ENCODE data around the gene IP6K2.
"Not testable (repeated sequence)": the region's sequence is repeated elsewhere in the genome, so short reads cannot be mapped to it uniquely, and the experiment has no call there.

Gene IP6K2, protein sequence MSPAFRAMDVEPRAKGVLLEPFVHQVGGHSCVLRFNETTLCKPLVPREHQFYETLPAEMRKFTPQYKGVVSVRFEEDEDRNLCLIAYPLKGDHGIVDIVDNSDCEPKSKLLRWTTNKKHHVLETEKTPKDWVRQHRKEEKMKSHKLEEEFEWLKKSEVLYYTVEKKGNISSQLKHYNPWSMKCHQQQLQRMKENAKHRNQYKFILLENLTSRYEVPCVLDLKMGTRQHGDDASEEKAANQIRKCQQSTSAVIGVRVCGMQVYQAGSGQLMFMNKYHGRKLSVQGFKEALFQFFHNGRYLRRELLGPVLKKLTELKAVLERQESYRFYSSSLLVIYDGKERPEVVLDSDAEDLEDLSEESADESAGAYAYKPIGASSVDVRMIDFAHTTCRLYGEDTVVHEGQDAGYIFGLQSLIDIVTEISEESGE

DNA sequence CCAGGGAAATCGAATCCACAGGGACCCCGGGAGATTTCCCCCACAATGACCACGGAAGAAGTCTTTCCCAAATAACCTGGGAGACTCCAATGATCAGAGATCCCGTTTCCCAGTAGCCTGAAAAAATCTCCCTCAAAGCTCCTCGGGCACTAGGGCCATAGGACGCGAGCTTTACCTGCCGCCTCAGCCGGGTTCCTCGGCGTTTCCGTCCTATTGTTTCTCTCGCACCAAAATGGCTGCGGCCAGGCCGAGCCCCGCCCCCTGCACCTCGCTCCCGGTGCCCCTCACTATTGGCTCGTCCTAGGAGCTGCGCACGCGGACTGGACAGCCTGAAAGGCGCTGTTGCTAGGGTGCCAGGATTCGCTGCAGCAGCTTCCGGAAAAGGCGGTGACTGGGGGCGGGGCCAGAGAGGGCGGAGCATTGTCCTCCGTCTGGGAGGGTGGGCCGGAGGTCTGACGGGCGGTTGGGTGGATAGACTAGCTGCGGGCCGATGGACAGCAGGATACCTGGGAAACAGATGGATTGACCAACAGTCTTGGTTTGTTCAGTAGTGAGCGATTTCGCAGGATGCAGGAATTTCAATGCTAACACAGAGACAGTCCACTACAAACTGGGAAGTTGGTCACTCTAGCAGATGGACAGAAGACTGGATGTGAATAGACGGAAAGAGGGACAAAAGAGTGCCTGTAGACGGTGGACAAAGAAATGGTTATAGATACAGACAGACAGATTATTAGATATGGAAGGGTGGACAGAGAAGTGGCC, at the start of gene IP6K2:
Gene IP6K2, minus strand, starts transcription at position 240 of the 765 bp plus-strand sequence. CDS start 21,930 bp downstream, outside the sequence.
- DNase-seq: peak; percentile 99

DNA sequence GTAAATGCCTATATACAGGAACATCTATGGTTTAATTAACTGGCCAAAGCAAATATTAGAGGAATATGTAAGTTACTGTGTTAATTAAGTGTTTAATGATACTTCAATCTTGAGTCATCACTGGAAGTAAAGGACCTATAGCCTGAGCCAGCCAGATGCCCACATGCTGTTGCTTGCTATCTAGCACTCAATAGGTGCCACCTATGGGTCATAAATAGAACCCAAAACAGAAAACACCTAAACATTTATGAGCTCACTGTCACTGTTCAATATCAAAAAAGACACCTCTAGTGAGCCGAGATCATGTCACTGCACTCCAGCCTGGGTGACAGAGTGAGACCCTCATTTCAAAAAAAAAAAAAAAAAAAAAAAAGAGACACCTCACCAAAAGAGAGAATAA, 48.4 kb upstream of the IP6K2 start:
- DNase-seq: no peak

DNA sequence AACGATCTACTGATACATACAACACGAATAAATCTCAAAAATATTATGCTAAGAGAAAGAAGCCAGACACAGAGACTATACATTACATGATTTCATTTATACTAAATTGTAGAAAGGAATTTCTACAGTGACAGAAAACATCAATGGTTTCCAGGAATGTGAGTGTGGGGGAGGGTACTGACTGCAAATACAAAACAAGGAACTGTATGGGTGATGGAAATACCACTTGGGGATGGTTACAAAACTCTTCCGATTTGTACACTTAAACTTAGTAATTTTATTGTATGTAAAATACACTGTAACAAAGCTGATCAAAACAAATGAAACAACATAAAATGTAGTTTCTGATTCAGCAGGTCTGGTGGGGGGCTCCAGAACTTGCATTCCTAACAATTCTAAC, 45.8 kb upstream of the IP6K2 start:
- no peak for DNase-seq

DNA sequence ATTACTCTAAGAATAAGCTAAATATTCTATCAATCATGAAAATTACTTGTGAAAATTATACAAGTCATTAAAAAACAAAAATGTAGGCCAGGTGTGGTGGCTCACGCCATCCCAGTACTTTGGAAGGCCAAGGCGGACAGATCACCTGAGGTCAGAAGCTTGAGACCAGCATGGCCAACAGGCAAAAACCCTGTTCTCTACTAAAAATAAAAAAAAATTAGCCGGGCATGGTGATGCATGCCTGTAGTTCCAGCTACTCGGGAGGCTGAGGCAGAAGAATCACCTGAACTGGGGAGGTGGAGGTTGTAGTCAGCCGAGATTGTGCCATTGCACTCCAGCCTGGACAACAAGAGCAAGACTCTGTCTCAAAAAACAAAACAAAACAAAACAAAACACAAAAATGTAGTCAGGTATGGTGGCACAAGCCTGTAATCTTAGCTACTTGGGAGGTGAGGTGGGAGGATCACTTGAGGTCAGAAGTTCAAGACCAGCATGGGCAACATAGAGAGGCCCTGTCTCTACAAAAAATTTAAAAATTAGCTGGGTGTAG, 43.0 kb upstream of the IP6K2 start:
- DNase-seq: not testable (repeated sequence)

DNA sequence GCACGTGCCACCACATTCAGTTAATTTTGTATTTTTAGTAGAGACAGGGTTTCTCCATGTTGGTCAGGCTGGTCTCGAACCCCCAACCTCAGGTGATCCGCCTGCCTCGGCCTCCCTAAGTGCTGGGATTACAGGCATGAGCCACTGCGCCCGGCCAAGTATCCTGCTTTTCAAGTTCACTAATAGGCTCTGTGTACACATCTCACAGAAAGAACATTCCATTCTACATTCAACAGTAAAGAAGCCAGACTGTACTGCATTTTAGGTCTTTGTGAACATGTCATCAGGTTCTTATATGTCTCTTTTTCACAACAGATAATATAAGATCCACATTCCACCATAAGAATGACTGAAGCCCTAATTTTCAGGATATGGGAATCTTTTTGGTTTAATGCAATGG, 42.5 kb upstream of the IP6K2 start:
- DNase-seq: not testable (repeated sequence)

DNA sequence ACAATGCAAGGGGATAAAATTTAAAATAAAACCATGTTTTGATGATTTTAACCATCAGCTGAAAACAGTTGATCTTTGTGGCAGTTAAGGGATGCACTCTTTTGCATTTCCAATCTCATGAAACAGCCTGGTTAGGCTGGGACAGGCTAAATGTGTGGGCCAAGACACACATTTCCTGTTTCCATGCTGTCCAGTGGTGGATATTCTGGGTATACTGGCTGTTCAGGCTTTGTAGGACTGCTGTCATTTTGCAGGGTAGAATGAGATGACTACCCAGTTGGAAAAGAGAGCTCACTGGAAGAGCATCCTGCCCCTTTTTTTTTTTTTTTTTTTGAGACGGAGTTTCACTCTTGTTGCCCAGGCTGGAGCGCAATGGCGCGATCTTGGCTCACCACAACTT, 42.0 kb upstream of the IP6K2 start:
- DNase-seq: no peak

DNA sequence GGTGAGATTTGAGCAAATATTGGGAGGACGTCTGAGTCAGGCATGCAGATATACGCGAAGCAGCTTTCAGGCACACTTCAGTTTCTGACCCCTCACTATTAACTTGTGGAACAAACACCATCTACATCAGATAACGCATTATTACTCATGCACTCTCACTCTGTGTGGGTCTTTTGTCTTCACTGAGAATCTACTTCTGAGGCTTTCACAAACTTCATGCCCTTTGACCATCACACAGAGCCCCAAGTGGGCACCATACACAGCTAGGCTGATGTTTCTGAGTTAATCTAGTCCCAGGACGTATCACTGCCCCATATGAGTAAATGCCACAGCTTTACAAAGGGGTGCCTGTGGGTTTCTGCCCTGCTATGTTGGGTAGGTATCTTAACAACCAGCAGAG, 39.6 kb upstream of the IP6K2 start:
- DNase-seq: no peak

DNA sequence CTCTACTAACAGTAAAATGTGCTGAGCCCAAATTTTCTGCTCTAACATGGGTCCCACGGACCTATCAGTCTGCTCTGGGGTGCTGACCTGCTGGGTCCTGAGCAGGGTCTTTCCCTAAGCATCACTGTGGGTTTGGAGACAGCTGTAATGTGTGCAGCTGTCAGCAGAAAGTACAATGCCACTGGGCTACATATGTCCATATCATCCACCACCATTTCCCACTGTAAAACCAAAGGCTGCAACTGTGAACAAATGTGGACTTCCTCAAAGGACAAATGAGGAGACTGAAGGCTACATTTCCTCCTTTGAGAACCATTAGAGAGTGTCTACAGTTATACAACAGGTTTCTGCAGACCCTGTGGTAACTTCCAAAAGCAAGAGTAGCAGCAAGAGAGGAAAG, 33.8 kb upstream of the IP6K2 start:
- no peak for DNase-seq

DNA sequence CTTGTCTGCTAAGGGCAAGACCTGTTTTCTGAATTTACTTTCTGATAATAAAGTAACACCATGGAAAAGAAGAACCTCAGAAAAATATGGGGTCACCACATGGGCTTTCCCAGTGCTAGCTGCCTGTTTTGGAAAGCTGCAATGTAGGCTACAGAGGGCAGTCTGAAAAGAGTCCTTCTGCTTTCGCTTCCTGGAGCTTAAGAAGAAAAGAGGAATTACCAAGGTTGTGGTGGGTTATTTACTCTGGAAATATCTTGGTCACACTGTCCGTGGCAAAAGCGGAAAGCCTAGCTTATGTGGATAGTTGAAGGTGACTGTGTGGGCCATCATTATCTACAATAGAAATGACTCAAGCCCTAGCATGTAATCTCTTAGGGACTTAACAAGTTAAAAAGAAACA, 31.7 kb upstream of the IP6K2 start:
- DNase-seq: no peak

DNA sequence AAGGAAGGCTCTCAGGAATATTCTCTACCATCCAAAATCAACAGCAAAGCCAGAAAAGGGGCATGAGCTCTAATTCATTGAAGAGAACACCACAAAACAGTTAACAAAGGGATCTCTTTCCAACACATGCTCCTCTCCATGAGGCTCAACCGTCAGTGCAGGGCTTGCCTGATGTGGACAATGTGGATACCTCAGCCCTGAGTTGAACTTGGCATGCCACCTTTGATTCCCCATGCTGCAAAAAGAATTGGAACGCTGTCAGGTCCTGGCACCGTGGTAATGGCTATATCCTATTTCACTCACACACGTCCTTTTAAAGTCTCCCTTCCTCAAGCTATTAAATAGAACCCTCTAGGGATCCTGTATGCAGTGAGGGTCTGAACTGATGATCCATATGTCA, 30.7 kb upstream of the IP6K2 start:
- DNase-seq: no peak

DNA sequence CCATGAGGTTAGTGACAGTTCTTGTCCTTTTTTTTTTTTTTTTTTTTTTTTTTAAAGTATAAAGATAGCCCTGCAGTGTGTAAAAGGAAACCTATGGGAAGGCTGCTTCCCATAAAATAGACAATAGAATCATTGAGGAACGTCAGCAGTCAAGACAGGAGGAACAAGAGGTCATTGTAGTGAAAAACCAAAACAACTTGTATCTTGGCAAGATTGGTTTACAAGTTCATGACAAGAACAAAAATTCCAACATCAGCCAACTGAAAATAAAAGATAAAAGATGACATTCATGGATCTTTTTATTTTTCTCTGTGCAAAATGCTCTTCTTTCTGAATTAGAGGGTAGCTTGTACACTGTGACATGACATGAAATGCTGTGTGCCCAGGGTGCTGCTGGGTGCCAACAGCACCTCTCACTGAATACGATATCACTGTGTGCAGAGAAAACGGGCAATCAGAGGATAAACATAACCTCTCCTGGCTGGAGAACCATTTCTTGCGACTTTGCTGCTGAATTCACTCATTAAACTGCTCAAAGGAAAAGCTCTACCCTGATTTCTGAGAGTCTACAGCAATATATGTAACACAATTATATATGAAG, 30.1 kb upstream of the IP6K2 start:
- no peak for DNase-seq

DNA sequence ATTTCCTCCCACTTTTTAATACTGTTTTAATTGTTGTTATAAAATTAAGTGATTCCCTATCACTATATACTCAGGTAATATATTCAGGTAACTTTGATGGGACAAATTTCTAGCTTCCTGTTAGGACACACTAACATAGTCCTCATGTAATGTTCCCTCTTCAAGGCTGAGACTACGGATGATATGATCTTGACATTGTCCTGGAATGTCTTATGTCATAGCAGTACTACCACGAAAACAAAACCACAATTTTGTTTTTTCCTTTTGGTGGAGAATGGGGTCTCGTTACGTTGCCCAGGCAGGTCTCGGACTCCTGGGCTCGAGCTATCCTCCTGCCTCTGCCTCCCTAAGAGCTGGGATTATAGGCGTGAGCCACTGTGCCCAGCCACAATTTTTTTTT, 26.8 kb upstream of the IP6K2 start:
- no peak for DNase-seq

DNA sequence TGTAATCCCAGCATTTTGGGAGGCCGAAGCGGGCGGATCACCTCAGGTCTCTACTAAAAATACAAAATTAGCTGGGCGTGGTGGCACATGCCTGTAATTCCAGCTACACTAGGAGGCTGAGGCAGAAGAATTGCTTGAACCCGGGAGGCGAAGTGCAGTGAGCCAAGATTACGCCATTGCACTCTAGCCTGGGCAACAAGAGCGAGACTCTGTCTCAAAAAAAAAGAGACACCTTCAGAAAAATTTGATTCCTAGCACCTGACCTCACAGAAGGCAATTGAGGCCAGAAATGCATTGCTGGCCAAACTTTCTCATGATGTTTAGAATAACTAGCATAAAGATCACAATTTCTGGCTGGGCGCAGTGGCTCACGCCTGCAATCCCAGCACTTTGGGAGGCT, 24.2 kb upstream of the IP6K2 start:
- DNase-seq: not testable (repeated sequence)

DNA sequence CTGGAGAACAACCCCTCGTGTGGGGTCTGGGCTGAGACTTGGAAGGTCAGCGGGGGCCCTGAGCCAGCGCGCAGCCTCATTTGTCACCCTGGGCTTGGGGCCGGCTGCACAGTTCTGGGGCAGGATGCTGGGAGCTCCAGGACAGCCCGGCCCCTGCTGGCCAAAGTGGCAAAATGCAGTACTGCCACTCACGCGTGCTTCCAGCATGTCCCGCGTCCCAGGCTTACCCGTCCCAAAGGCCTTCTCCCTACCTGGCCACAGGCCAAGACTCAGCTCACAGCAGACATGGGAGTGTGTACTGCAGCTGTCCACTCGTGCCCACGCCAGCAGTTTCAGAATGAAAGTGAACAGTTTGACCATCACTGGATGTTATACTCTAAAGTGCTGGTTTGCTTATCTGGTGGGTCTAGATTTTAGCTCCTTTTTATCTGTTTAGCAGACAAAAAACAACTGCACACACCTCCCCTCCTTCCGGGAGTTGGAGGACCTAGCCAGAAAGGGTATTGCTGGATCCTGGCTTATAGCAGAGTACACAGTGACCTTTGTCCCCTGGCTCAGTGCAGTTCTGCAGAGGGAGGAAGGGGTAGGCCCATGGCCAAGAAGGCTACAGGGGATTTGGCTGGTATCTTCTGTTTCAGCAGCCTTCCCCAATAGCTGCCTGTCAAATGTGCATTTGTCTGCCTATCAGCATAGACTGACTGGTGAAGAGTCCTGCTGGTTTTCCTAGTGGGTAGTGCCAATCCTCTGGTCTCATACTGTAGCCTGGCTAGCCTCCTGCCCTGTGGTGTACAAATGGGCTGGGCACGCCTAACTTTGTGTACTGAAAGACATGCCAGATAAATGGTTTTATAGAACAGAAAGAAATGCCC, 23.2 kb upstream of the IP6K2 start:
- DNase-seq: peak; percentile 91

DNA sequence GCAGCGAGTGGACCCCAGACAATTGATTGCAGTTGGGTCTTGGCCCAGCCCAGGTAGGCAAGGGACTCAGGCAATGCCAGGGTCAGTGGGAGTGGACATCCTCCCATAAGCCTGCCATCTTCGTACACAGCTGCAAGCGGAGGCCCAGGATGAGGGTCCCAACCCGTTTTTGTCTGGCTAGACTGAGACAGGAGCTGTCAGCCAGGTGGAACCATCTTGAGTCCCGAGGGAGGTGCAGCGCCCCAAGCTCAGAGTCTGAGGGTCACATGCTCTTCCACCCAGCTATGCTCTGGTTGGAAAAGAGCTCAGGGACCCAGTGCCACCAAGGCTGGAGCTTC, 22.6 kb upstream of the IP6K2 start:
- DNase-seq: no peak

DNA sequence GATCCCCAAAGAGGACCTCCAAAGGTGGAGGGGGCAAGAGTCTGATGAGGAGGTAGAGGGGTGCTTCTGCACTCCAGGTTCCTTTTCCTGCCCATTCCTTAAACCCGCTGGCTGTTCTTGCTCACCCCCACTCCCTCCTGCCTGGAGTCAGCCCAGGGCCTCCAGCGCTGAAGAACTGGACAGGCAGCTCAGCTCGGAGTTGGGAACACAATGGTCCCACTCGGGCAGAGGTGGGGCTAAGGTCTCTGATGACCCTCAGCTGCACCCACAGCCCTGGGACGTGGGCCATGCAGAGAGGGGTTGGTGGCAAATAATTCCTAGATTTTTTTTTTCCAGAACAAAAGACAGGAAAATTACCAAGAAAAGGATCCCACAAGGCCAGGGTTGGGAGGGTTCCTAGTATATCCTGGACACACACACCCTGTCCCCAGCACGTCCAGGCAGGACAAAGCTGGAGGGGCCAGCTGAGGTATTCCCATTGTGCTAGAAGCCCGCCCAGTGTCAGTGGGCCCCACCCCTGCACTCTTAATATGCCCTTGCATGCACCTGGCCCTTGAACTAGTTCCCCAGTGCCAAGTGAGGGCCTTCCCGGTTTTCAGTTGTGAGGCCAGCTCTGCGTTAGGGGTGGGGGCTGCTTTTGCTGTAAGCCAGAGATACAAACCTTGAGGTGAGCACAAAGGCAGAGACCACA, 22.1 kb upstream of the IP6K2 start:
- no peak for DNase-seq

DNA sequence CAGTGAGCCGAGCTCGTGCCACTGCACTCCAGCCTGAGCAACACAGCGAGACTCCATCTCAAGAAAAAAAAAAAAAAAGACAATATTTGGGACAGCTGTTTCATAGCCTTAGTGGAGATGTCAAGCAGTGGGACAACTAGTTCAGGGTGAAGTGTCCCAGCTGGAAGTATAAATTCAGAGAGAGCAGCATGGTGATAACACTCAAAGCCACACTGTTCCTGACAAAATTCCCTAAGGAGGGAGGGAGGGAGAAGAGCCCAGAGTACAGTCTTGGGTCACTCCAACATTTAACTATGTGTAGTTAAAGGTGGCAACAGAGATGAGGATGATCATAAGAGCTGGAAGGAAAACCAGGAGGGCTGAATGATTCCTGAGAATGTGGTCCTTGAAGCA, 21.1 kb upstream of the IP6K2 start:
- no peak for DNase-seq

DNA sequence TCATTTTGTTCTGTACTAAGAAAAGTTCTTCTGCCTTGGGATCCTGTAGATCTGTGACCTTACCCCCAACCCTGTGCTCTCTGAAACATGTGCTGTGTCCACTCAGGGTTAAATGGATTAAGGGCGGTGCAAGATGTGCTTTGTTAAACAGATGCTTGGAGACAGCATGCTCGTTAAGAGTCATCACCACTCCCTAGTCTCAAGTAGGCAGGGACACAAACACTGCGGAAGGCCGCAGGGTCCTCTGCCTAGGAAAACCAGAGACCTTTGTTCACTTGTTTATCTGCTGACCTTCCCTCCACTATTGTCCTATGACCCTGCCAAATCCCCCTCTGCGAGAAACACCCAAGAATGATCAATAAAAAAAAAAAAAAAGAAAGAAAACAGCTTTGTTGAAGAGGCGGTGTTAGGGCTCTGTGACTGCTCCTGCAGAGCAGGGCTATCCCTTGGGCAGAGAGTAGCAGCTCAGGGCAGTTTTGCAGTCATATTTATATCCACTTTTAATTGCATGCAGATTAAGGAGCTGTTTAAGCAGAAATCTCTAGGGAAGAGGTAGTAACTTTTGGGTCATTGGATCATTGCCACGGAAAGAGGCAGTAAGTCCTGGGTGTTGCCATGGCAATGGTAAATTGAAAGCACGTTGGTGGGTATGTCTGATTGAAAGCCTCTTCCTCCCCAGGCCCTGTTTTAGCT, 18.2 kb upstream of the IP6K2 start:
- DNase-seq: not testable (repeated sequence)

DNA sequence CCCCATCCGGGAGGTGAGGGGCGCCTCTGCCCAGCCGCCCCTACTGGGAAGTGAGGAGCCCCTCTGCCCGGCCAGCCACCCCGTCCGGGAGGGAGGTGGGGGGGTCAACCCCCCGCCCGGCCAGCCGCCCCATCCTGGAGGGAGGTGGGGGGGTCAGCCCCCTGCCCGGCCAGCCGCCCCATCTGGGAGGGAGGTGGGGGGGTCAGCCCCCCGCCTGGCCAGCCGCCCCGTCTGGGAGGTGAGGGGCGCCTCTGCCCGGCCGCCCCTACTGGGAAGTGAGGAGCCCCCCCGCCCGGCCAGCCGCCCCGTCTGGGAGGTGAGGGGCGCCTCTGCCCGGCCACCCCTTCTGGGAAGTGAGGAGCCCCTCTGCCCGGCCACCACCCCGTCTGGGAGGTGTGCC, 17.5 kb upstream of the IP6K2 start:
- DNase-seq: not testable (repeated sequence)

DNA sequence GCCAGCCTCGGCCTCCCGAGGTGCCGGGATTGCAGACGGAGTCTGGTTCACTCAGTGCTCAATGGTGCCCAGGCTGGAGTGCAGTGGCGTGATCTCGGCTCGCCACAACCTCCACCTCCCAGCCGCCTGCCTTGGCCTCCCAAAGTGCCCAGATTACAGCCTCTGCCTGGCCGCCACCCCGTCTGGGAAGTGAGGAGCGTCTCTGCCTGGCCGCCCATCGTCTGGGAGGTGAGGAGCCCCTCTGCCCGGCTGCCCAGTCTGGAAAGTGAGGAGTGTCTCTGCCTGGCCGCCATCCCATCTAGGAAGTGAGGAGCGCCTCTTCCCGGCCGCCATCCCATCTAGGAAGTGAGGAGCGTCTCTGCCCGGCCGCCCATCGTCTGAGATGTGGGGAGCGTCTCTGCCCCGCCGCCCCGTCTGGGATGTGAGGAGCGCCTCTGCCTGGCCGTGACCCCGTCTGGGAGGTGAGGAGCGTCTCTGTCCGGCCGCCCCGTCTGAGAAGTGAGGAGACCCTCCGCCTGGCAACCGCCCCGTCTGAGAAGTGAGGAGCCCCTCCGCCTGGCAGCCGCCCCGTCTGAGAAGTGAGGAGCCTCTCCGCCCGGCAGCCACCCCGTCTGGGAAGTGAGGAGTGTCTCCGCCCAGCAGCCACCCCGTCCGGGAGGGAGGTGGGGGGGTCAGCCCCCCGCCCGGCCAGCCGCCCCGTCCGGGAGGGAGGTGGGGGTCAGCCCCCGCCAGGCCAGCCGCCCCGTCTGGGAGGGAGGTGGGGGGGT, 16.9 kb upstream of the IP6K2 start:
- not testable (repeated sequence) for DNase-seq

DNA sequence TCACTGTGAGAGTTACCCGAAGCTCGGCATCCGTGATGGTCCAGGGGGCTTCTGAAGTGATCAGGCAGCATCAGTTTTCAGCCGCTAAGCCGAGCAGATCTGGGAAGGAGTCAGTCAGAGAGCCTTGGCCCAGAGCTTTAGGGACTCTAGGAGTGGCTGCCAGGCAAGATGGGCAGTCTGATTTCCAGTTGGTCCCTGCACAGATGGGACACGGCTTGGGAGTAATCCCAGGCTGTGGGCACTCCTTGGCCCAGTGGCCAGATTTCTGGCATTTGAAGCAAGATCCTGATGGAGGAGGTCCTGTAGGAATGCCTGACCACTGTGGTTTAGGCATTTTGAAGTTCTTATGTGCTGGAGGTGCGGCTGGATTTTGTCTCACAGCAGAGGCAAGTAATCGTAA, 10.5 kb upstream of the IP6K2 start:
- no peak for DNase-seq
